Tibial artery (tissue), 4 donors: ENCODE measurements around the gene TMEM239.
A peak's percentile ranks its signal among the peaks of the same experiment; 100 is the strongest.

Experiments
- DNase-seq, 2 donors: peaks; one replicate each; pipeline ENCODE4 v3.0.0-alpha.2; 2019
- H3K27ac ChIP-seq, 2 donors: fragments of 200-600 bp; sonication (generic) in 1 of 2; 1 replicate in 1 of 2; 2 replicates in 1 of 2; pipeline ENCODE4 v1.5.1; 2018 to 2019; ENCODE audit warnings: mild to moderate bottlenecking in 1 of 2
- H3K27me3 ChIP-seq, 2 donors: fragments of 200-600 bp; sonication (generic) in 1 of 2; one replicate each; pipeline versions ENCODE4 v1.5.1 to v1.6.0; 2016 to 2019
- H3K36me3 ChIP-seq, 3 donors: fragments of 200-600 bp; sonication (generic) in 2 of 3; one replicate each; pipeline ENCODE4 v1.5.1; 2016 to 2019; ENCODE audit warnings: mild to moderate bottlenecking in 2 of 3
- H3K4me1 ChIP-seq, 4 donors: fragments of 200-600 bp; sonication (generic) in 2 of 4; 1 replicate in 3 of 4; 2 replicates in 1 of 4; pipeline ENCODE4 v1.5.1; 2016 to 2019
- H3K4me3 ChIP-seq, 2 donors: fragments of 200-600 bp; sonication (generic) in 1 of 2; 1 replicate in 1 of 2; 2 replicates in 1 of 2; pipeline ENCODE4 v1.5.1; 2018 to 2019; ENCODE audit warnings: mild to moderate bottlenecking in 2 of 2
- H3K9me3 ChIP-seq, 3 donors: fragments of 200-600 bp; sonication (generic) in 1 of 3; one replicate each; pipeline ENCODE4 v1.5.1; 2016 to 2019
- intact Hi-C: fragments of 100-400 bp; cut with DNase I; formaldehyde crosslinking; loops from one replicate; pipeline ENCODE4 v1.15.0; 2023; ENCODE audit warnings: low total_unique reads
- TF ChIP-seq, protein P1 (sequence below), 2 experiments: fragments of 200-600 bp in 1 of 2; fragments of 450-650 bp in 1 of 2; IDR thresholded peaks; one replicate each; pipeline ENCODE4 v1.5.1; 2017 to 2019; ENCODE audit warnings: antibody characterized with exemption in 2 of 2, mild to moderate bottlenecking in 1 of 2, moderate library complexity in 1 of 2

The TMEM239 gene

DNA sequence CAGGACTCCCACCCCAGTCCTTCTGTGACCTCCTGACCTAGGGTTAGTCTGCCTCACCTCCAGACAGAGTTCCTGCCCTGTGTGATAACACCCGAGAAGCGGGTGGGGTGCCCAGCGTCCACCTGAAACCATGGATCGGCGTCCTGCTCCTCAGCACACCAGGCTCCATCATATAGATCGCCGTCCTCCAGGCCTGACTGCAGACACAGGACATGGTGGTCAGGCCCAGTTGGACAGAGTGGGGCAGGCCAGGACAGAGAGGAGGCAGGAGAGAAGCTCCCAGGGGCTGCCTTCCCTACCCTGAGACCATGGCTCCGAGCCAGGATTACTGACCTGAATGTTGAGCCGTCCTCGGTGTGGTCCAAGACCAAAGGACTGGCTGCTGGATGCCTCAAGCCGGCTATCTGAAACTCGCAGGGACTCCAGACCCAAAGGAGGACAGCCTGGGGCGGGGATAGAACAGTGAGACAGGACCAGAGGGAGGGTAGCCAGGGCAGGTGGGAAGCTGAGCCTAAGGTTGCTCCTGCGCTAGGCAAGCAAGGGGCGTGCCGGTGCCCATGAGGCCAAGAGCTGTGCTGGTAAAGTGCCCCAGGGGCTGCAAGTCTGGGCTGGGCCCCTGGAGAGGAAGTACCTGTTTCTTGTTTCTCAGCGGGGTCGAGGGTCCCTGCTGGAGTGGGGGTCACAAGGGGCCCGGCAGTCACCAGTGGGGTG, 17.9 kb upstream of the TMEM239 start:
- Histone ChIP-seq H3K4me1 (peaks cover 0 to 19% (median 12%) of the 10 kb centered on the region in 4 donors), H3K27me3 (peaks cover 0 to 97% of the 10 kb centered on the region in 2 donors), H3K36me3 (no peaks in the 10 kb centered on the region), H3K27ac (no peak overlapping the region), H3K9me3 (no peaks in the 10 kb centered on the region), H3K4me3 (no peak overlapping the region)
- intact Hi-C loops: no loop called here
- no peak for DNase-seq
- TF ChIP-seq, protein P1, sequence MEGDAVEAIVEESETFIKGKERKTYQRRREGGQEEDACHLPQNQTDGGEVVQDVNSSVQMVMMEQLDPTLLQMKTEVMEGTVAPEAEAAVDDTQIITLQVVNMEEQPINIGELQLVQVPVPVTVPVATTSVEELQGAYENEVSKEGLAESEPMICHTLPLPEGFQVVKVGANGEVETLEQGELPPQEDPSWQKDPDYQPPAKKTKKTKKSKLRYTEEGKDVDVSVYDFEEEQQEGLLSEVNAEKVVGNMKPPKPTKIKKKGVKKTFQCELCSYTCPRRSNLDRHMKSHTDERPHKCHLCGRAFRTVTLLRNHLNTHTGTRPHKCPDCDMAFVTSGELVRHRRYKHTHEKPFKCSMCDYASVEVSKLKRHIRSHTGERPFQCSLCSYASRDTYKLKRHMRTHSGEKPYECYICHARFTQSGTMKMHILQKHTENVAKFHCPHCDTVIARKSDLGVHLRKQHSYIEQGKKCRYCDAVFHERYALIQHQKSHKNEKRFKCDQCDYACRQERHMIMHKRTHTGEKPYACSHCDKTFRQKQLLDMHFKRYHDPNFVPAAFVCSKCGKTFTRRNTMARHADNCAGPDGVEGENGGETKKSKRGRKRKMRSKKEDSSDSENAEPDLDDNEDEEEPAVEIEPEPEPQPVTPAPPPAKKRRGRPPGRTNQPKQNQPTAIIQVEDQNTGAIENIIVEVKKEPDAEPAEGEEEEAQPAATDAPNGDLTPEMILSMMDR (IDR thresholded peaks at IDR 0.05): no peak

DNA sequence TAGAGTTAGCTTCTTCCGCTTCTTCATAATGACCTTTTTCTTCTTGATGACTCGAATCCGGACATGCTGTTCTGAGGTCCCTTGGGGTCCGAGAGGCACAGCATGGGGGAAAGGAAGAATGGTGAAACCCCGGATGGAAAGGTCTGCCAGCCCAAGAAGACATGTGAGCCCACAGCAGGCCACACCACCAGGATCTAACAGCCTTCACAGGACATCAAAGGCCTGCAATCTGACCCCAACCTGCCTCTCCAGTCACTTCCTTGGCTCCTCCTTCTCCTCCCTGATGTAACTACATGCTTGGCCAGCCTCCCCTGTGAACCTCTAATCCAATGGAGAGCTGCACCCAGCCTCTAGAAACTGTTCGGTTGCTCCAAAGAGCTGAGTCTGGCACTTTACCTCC, 17.4 kb upstream of the TMEM239 start:
- no peaks in the 10 kb centered on the region for H3K9me3 ChIP-seq
- intact Hi-C loops: no loop called here
- peaks cover 0 to 97% of the 10 kb centered on the region in 2 donors for H3K27me3 ChIP-seq
- no peak overlapping the region for H3K4me3 ChIP-seq
- H3K27ac ChIP-seq: no peak overlapping the region
- TF ChIP-seq, protein P1 (IDR thresholded peaks at IDR 0.05): no peak
- peaks cover 0 to 19% (median 12%) of the 10 kb centered on the region in 4 donors for H3K4me1 ChIP-seq
- no peak for DNase-seq
- no peaks in the 10 kb centered on the region for H3K36me3 ChIP-seq

DNA sequence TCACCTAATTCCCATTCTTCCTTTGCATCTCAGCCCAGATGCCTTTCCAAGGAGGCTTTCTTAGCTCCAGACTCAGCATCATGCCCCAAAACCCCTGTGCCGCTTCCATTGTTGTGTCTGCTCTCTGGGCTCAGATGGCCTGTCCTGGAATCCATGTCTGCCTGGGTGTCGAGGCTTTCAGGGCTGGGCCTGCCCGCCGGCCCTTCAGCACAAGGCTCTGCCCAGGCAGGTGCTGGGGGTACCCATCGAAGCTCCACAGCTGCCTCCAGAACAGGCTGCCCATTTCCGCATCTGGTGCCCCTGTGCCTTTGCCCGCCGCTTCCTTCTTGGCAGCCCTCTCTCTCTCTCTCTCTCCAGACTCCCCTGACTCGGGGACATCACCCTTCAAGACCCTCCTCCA, 16.9 kb upstream of the TMEM239 start:
- no peak for DNase-seq
- intact Hi-C loops: no loop called here
- TF ChIP-seq, protein P1 (IDR thresholded peaks at IDR 0.05): no peak
- Histone ChIP-seq H3K4me1 (peaks cover 0 to 19% (median 12%) of the 10 kb centered on the region in 4 donors), H3K4me3 (peak overlapping the region in 1 of 2 donors; percentile 27), H3K27ac (no peak overlapping the region), H3K36me3 (no peaks in the 10 kb centered on the region), H3K27me3 (peaks cover 0 to 97% of the 10 kb centered on the region in 2 donors), H3K9me3 (no peaks in the 10 kb centered on the region)

DNA sequence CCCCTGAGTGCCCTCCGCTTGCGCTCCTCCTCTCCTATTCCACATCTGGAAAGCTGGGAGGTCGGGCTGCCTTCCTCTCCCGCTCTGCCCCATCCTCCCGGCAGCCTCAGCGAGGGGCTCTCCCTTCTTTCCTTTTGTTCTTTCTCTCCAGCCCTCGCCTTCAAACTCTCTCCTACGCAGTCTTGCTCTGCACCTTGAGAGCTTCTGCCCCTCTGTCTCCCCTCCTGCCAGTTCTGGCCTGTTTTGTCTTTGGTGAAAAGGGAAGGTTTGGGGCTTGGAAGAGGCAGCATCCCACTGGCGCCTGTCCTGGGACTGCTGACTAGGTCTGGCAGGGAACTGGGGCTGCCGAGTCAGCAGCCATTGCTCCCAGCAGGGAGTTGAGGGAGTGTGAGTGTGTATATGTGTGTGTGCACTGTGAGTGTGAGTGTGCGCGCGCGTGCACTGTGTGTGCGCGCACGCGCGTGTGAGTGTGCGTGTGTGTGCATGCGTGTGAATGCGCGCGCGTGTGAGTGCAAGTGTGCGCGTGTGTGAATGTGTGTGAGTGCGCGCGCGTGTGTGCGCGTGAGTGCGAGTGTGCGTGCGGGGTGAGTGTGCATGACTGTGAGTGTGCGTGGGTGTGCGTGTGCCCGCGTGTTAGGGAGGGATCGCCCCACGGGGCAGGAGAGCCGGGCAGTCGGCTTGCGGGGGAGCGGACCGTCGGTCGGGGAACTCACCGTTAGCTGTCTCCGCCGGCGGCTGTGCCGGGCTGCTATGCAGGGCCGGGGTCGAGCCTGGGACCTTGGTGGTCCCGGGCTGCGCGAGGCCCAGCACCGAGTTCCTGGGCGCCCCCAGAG, 16.3 kb upstream of the TMEM239 start:
- intact Hi-C loops: no loop called here
- TF ChIP-seq, protein P1 (IDR thresholded peaks at IDR 0.05): no peak
- DNase-seq: no peak
- H3K4me1 ChIP-seq: peaks cover 0 to 19% (median 13%) of the 10 kb centered on the region in 4 donors
- peaks cover 0 to 97% of the 10 kb centered on the region in 2 donors for H3K27me3 ChIP-seq
- H3K36me3 ChIP-seq: no peaks in the 10 kb centered on the region
- no peak overlapping the region for H3K27ac ChIP-seq
- H3K9me3 ChIP-seq: no peaks in the 10 kb centered on the region
- peak overlapping the region in 1 of 2 donors; percentile 27 for H3K4me3 ChIP-seq

DNA sequence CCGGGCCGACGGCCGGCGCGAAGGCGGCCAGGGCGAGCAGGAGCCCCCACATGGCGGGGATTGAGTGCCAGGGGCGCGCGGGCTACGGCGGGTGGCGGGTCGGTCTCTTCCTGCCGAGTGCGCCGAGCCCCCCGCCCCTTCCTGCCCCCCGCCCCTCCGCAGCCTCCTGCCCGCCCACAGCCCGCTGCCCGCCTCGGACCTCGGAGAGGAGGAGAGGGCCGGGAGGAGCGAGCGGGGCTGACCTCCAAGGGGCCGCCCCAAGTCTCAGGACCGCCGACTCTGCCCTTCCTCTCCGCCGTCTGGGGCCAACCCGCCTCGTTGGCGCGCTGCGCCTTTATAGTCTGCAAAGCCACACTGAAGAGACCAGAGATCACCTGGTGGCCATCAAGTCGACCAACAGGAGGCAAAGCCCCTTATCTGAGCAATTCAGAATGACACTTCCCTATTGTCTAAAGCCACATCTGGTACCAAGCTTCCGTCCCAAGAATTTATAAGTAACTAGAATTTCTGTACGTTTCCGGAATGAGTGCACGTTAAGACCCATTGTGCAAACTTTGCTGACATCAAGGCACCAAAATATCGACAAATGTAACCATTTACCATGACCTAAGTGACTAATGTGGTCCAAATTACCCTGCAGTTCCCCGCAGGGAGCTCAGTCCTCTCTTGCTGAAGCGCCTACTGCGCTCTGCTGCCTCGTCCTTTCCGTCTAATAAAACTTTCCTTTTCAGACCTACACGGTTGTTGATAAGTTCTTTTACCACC, 15.5 kb upstream of the TMEM239 start, which contains the start of gene CPXM1:
Gene CPXM1, minus strand, starts transcription at position 107 of the 765 bp plus-strand sequence. Its CDS starts 55 bp downstream, at position 52.
- H3K27ac ChIP-seq: no peak within 1 kb of the TSS
- H3K4me3 ChIP-seq: peak within 1 kb of the TSS in 1 of 2 donors; percentile 27
- TF ChIP-seq, protein P1 (IDR thresholded peaks at IDR 0.05): no peak
- no peaks in the 10 kb centered on the region for H3K9me3 ChIP-seq
- peaks cover 0 to 23% (median 18%) of the 10 kb centered on the region in 4 donors for H3K4me1 ChIP-seq
- DNase-seq: no peak
- intact Hi-C loops: no loop called here
- peaks cover 0 to 100% of the 10 kb centered on the region in 2 donors for H3K27me3 ChIP-seq
- H3K36me3 ChIP-seq: no peaks in the 10 kb centered on the region
